Kidney tubule cell (primary cell): ENCODE results near the gene MED14.

Experiments used
- DNase-seq: peaks from one replicate; pipeline ENCODE4 v3.0.0-alpha.2; 2018; ENCODE audit warnings: low spot score

The MED14 gene

GRCh38 chrX:40612511-40612910 lies 122.8 kb downstream of the MED14 start:
- DNase-seq: no peak

GRCh38 chrX:40607381-40607780 lies 128.0 kb downstream of the MED14 start:
- DNase-seq: no peak

- DNase-seq: no peak
Observed at GRCh38 chrX:40603446-40603845, 131.9 kb downstream of the MED14 start.
